Vagina (tissue), 2 donors: ENCODE measurements around the gene ATG16L1.

Source experiments
- POLR2A ChIP-seq, 2 donors: fragments of 450-650 bp; IDR thresholded peaks; one replicate each; pipeline ENCODE4 v1.6.1; 2017; ENCODE audit warnings: antibody characterized with exemption in 2 of 2, mild to moderate bottlenecking in 2 of 2, moderate library complexity in 2 of 2
- POLR2AphosphoS5 ChIP-seq, 2 donors: sonication (generic); formaldehyde crosslinking; IDR thresholded peaks; one replicate each; pipeline ENCODE4 v1.9.0; 2017; ENCODE audit warnings: antibody characterized with exemption in 2 of 2, mild to moderate bottlenecking in 2 of 2, low read depth in 1 of 2; ENCODE audit not compliant: insufficient read depth in 1 of 2
- TF ChIP-seq, protein P1 (sequence below), 3 experiments: fragments of 450-650 bp in 2 of 3; fragments of 200-600 bp in 1 of 3; sonication (generic) in 1 of 3; IDR thresholded peaks; one replicate each; pipeline ENCODE4 v1.5.1; 2017 to 2019; ENCODE audit warnings: antibody characterized with exemption in 3 of 3, mild to moderate bottlenecking in 2 of 3, moderate library complexity in 2 of 3

DNA sequence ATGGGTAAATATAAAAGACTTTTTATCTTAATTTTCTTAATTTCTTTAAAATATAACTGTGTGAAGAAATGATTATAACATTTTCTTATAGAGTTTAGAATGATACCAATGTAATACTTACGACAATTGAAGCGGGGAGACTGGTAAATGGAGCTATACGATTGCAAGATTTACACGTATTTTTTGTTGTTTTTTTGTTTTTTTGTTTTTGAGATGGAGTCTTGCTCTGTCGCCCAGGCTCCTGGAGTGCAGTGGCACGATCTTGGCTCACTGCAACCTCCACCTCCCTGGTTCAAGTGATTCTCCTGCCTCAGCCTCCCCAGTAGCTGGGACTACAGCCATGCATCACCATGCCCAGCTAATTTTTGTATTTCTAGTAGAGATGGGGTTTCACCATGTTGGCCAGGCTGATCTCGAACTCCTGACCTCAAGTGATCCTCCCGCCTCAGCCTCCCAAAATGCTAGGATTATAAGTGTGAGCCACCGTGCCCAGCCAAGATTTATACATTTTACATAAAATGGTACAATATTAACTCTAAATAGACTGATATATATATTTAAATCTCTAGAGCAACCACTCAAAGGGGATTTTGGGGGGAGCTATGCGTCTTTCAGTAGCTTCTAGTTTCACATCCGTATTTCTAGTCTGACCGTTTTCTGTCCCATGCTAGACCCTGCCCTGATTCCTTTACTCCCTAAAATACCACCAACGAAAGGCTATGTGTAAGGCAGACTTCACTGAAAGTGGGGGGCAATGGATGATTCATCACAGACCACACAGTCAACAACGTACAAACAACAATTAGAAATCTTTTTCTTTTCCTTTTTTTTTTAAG is 28.2 kb upstream of the ATG16L1 start:
- no peak for TF ChIP-seq POLR2AphosphoS5 (IDR thresholded peaks at IDR 0.05; ENCODE audit: insufficient read depth in 1 of 2, low read depth in 1 of 2)
- TF ChIP-seq POLR2A (IDR thresholded peaks at IDR 0.05), result no peak
- TF ChIP-seq, protein P1, sequence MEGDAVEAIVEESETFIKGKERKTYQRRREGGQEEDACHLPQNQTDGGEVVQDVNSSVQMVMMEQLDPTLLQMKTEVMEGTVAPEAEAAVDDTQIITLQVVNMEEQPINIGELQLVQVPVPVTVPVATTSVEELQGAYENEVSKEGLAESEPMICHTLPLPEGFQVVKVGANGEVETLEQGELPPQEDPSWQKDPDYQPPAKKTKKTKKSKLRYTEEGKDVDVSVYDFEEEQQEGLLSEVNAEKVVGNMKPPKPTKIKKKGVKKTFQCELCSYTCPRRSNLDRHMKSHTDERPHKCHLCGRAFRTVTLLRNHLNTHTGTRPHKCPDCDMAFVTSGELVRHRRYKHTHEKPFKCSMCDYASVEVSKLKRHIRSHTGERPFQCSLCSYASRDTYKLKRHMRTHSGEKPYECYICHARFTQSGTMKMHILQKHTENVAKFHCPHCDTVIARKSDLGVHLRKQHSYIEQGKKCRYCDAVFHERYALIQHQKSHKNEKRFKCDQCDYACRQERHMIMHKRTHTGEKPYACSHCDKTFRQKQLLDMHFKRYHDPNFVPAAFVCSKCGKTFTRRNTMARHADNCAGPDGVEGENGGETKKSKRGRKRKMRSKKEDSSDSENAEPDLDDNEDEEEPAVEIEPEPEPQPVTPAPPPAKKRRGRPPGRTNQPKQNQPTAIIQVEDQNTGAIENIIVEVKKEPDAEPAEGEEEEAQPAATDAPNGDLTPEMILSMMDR (IDR thresholded peaks at IDR 0.05), result no peak
